Measurements from ENCODE around the gene REEP3. TPM values are rescaled to one million over a fixed set of nuclear protein-coding genes. Genes with fewer than 3 reads are reported as not detected.

The REEP3 gene
- total RNA-seq, 2 experiments from 2014 or later = 22.8 to 26.9 TPM

- Mint-ChIP-seq H3K27me3 (no peaks in the 10 kb centered on the region), H3K4me3 (peak overlapping the region; percentile 76), H3K4me1 (peaks cover 64% of the 10 kb centered on the region), H3K27ac (peak overlapping the region; percentile 87), H3K36me3 (ENCODE audit: low read depth) (peaks cover 22% of the 10 kb centered on the region), H3K9me3 (no peaks in the 10 kb centered on the region)
- ChIA-PET POLR2A (interaction anchor here (0.7 to 4.0 kb wide), 18 partner anchors 8 to 1467 kb away, joined by 3 to 58 read pairs (median 4); partner anchors contain the start of gene NRBF2), CTCF (interaction anchor here (1.1 to 3.4 kb wide), 3 partner anchors 107 to 198 kb away, joined by 5 to 15 read pairs (median 9); no protein-coding TSS in a partner anchor)
- DNase-seq = peak; percentile 60
Measured at GRCh38 chr10:63521416-63522276, 445 bp downstream of the REEP3 start.

GRCh38 chr10:63522277-63522687 lies 1.1 kb downstream of the REEP3 start:
- DNase-seq = no peak
- Mint-ChIP-seq H3K4me1 (peaks cover 62% of the 10 kb centered on the region), H3K36me3 (ENCODE audit: low read depth) (peaks cover 26% of the 10 kb centered on the region), H3K4me3 (peak overlapping the region; percentile 76), H3K27ac (peak overlapping the region; percentile 87), H3K27me3 (no peaks in the 10 kb centered on the region), H3K9me3 (no peaks in the 10 kb centered on the region)
- CTCF ChIA-PET = interaction anchor here (0.6 to 3.4 kb wide), 5 partner anchors 24 to 356 kb away, joined by 3 to 15 read pairs (median 5); no protein-coding TSS in a partner anchor
- POLR2A ChIA-PET = interaction anchor here (0.8 to 4.0 kb wide), 13 partner anchors 9 to 1468 kb away, joined by 3 to 58 read pairs (median 4); no protein-coding TSS in a partner anchor

DNA sequence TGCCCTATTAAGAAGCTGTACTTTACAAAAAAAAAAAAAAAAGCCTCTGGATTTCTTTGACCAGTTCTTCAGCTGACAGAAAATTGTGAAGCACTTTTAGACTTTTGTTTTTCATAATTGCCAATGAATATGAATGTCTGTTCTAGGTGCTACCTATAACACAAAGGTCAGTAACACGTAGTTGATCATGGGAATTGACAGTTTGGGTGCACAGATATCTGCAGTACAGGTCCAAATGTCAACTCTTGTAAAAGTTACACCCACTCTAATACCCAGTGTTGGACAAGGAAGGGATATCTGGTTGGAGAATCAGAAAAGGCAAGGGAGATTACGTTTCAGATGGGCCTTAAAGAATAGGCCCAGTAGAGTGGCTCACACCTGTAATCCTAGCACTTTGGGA lies 1.8 kb downstream of the REEP3 start:
- Mint-ChIP-seq H3K4me3 (peak overlapping the region; percentile 76), H3K27me3 (no peaks in the 10 kb centered on the region), H3K4me1 (peaks cover 60% of the 10 kb centered on the region), H3K27ac (no peak overlapping the region), H3K36me3 (ENCODE audit: low read depth) (peaks cover 31% of the 10 kb centered on the region), H3K9me3 (no peaks in the 10 kb centered on the region)
- ChIA-PET CTCF (interaction anchor here (0.6 to 3.4 kb wide), 6 partner anchors 24 to 356 kb away, joined by 3 to 15 read pairs (median 4); no protein-coding TSS in a partner anchor), POLR2A (interaction anchor here (0.9 to 4.0 kb wide), 8 partner anchors 9 to 1469 kb away, joined by 3 to 58 read pairs (median 6); no protein-coding TSS in a partner anchor)
- no peak for DNase-seq

DNA sequence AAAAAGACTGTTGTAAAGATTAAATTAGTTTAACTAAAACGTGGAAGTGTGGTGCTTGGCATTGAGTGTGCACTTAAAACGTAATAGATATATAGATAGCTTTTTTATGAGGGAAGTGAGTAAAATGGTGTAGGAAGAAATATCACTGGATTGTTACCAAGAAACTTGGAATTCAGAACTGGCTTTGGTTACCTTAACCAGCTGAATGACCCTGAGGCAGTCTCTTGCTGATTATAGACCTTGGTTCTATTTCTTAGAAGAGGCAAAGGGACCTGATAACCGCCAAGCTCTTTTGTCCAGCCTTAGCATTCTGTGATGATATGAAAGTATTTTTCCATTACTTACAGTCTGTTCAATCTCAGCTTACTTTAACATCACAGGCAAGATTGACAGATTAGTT lies 3.8 kb downstream of the REEP3 start:
- CTCF ChIA-PET = interaction anchor here (0.8 kb wide), 1 partner anchor 260 kb away, joined by 3 read pairs; no protein-coding TSS in a partner anchor
- H3K4me3 Mint-ChIP-seq = no peak overlapping the region
- no peak for DNase-seq
- H3K9me3 Mint-ChIP-seq = no peaks in the 10 kb centered on the region
- H3K4me1 Mint-ChIP-seq = peaks cover 49% of the 10 kb centered on the region
- H3K27me3 Mint-ChIP-seq = no peaks in the 10 kb centered on the region
- no peak overlapping the region for H3K27ac Mint-ChIP-seq
- peaks cover 37% of the 10 kb centered on the region for H3K36me3 Mint-ChIP-seq (ENCODE audit: low read depth)
- POLR2A ChIA-PET = no interaction called here

GRCh38 chr10:63527401-63527800 lies 6.2 kb downstream of the REEP3 start:
- H3K27me3 Mint-ChIP-seq = no peaks in the 10 kb centered on the region
- H3K9me3 Mint-ChIP-seq = no peaks in the 10 kb centered on the region
- H3K27ac Mint-ChIP-seq = no peak overlapping the region
- no peak for DNase-seq
- H3K4me3 Mint-ChIP-seq = no peak overlapping the region
- peaks cover 33% of the 10 kb centered on the region for H3K36me3 Mint-ChIP-seq (ENCODE audit: low read depth)
- POLR2A ChIA-PET = interaction anchor here (0.7 kb wide), 1 partner anchor 266 kb away, joined by 3 read pairs; no protein-coding TSS in a partner anchor
- CTCF ChIA-PET = no interaction called here
- peaks cover 34% of the 10 kb centered on the region for H3K4me1 Mint-ChIP-seq

- Mint-ChIP-seq H3K4me1 (peaks cover 26% of the 10 kb centered on the region), H3K9me3 (no peaks in the 10 kb centered on the region), H3K27me3 (no peaks in the 10 kb centered on the region), H3K27ac (no peak overlapping the region), H3K36me3 (ENCODE audit: low read depth) (peaks cover 32% of the 10 kb centered on the region), H3K4me3 (no peak overlapping the region)
- POLR2A ChIA-PET = no interaction called here
- CTCF ChIA-PET = no interaction called here
- DNase-seq = no peak
Measured at GRCh38 chr10:63528084-63528744, 7.0 kb downstream of the REEP3 start.

DNA sequence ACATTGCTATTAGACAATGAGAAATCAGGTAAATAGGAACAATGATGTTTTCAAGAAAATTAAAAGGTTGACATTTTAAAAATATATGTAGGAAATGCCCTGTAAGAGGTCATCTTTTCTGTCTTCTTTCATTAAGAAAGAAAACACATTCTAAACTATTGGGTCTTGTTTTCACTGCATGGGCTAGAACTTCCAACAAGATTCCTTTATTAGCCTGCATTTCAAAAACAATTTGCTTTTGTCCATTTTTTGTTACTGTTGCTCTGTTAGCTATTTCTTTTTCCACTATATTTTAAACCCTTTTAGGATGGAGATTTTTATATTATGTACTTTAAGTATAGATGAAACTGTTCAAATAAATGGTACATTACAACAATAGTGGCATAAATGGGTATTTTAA lies 9.2 kb downstream of the REEP3 start:
- H3K9me3 Mint-ChIP-seq = no peaks in the 10 kb centered on the region
- H3K36me3 Mint-ChIP-seq (ENCODE audit: low read depth) = peaks cover 26% of the 10 kb centered on the region
- DNase-seq = no peak
- ChIA-PET POLR2A (no interaction called here), CTCF (no interaction called here)
- no peak overlapping the region for H3K27ac Mint-ChIP-seq
- no peak overlapping the region for H3K4me3 Mint-ChIP-seq
- H3K27me3 Mint-ChIP-seq = no peaks in the 10 kb centered on the region
- peaks cover 20% of the 10 kb centered on the region for H3K4me1 Mint-ChIP-seq

- no peak for DNase-seq
- Mint-ChIP-seq H3K27me3 (no peaks in the 10 kb centered on the region), H3K27ac (no peak overlapping the region), H3K36me3 (ENCODE audit: low read depth) (peaks cover 3% of the 10 kb centered on the region), H3K4me3 (no peak overlapping the region), H3K4me1 (peaks cover 3% of the 10 kb centered on the region), H3K9me3 (no peaks in the 10 kb centered on the region)
- ChIA-PET CTCF (no interaction called here), POLR2A (no interaction called here)
Measured at GRCh38 chr10:63534723-63535122, 13.5 kb downstream of the REEP3 start.

GRCh38 chr10:63536698-63537097 lies 15.5 kb downstream of the REEP3 start:
- Mint-ChIP-seq H3K27me3 (no peaks in the 10 kb centered on the region), H3K36me3 (ENCODE audit: low read depth) (no peaks in the 10 kb centered on the region), H3K9me3 (no peaks in the 10 kb centered on the region), H3K4me3 (no peak overlapping the region), H3K4me1 (peaks cover 3% of the 10 kb centered on the region), H3K27ac (no peak overlapping the region)
- CTCF ChIA-PET = no interaction called here
- POLR2A ChIA-PET = no interaction called here
- DNase-seq = no peak

GRCh38 chr10:63537536-63537935 lies 16.3 kb downstream of the REEP3 start:
- H3K9me3 Mint-ChIP-seq = no peaks in the 10 kb centered on the region
- H3K27me3 Mint-ChIP-seq = no peaks in the 10 kb centered on the region
- H3K4me3 Mint-ChIP-seq = no peak overlapping the region
- POLR2A ChIA-PET = interaction anchor here (1.8 kb wide), 1 partner anchor 16 kb away, joined by 5 read pairs; no protein-coding TSS in a partner anchor
- no peaks in the 10 kb centered on the region for H3K36me3 Mint-ChIP-seq (ENCODE audit: low read depth)
- DNase-seq = no peak
- CTCF ChIA-PET = interaction anchor here (0.6 kb wide), 1 partner anchor 301 kb away, joined by 3 read pairs; no protein-coding TSS in a partner anchor
- H3K27ac Mint-ChIP-seq = no peak overlapping the region
- peaks cover 3% of the 10 kb centered on the region for H3K4me1 Mint-ChIP-seq

DNA sequence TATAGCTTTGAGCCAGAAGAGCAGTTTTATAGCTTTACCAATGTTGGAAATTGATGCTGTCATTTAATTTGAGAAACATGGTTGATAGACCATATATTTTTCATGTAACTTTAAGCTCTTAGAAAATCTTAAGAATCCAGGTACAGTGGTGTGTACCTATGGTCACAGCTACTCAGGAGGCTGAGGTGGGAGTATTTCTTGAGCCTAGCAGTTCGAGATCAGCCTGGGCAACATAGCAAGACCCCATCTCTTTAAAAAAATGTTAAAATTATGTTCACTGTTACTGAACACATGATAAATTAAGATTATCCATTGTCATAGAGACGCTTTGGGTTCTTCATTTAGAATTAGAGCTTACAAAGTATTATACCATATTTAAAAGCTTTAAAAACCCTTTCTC lies 18.2 kb downstream of the REEP3 start:
- Mint-ChIP-seq H3K27ac (no peak overlapping the region), H3K9me3 (no peaks in the 10 kb centered on the region), H3K27me3 (no peaks in the 10 kb centered on the region), H3K4me3 (no peak overlapping the region), H3K4me1 (peaks cover 10% of the 10 kb centered on the region), H3K36me3 (ENCODE audit: low read depth) (no peaks in the 10 kb centered on the region)
- DNase-seq = no peak
- CTCF ChIA-PET = interaction anchor here (0.7 kb wide), 1 partner anchor 373 kb away, joined by 3 read pairs; no protein-coding TSS in a partner anchor
- POLR2A ChIA-PET = no interaction called here

DNA sequence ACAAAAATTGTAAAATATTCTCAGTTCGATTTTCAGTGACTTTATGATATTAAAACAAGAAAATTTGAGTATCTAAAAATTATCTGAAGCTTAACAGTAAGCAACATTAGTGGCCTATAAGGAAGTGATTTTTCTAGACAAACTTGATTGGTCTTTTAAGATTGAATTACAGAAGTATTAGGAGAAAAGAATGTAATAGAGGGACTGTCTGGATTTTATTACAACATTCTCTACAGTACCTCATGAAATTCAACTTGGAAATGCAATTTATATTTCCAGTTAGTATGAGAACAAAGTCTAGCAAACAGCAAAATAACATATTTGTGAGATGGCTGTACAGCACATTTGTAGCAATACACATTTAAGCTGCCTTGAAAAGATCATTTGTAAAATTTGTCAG lies 18.8 kb downstream of the REEP3 start:
- CTCF ChIA-PET = interaction anchor here (1.2 kb wide), 1 partner anchor 327 kb away, joined by 3 read pairs; no protein-coding TSS in a partner anchor
- POLR2A ChIA-PET = no interaction called here

More for the DNA sequence above, 18.8 kb downstream of the REEP3 start:
- Mint-ChIP-seq H3K9me3 (no peaks in the 10 kb centered on the region), H3K36me3 (ENCODE audit: low read depth) (no peaks in the 10 kb centered on the region), H3K4me3 (no peak overlapping the region), H3K4me1 (peaks cover 10% of the 10 kb centered on the region), H3K27me3 (no peaks in the 10 kb centered on the region), H3K27ac (no peak overlapping the region)
- DNase-seq = no peak
